ENCODE measurements around the gene GRK4.
"Not testable (repeated sequence)": the region's sequence is repeated elsewhere in the genome, so short reads cannot be mapped to it uniquely, and the experiment has no call there.

Gene GRK4

DNA sequence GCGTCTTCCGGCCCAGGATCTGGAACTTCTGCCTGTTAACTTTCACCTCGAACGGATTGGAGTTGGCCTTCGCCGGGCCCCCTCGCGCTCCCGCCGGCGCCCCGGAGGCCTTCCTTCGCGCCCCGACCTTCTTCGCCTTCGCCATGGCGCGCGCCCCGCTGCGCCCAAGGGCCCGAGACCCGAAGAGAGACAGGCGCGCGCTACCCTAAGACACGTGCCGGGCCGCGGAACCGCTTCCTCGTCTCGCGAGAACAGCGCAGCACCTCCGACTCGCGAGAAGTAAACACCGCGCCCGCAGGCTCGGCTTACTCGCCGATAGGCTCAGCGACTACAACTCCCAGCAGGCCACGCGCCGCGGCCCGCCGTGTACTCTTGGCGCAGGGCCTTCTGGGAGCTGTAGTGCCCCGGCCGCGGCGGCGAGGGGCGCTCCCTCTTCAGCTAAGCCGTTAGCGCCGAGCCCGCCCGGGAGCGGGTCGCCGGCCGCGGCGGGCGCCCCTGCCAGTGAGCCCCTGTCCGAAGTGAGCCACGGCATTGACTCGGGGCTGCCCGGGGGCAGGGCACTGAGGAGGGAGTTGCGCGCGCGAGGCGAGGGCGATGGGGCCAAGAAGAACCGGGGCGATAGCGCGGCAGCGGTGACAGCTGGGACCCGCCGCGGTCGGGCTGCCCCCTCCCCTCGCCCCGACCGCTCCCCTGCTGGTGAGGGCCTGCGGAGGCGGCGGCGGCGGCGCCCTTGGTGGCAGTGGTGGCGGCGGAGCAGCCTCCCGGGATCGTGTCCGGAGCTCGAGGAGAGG, at the start of gene GRK4, which contains the start of gene NOP14:
TSS of gene GRK4 (plus strand) at position 397 of the 791 bp plus-strand sequence. CDS start 500 bp downstream, outside the sequence.
TSS of gene NOP14 (minus strand) at position 232 of the 791 bp plus-strand sequence. CDS start at position 145, 87 bp downstream.
- DNase-seq = peak; percentile 80

DNA sequence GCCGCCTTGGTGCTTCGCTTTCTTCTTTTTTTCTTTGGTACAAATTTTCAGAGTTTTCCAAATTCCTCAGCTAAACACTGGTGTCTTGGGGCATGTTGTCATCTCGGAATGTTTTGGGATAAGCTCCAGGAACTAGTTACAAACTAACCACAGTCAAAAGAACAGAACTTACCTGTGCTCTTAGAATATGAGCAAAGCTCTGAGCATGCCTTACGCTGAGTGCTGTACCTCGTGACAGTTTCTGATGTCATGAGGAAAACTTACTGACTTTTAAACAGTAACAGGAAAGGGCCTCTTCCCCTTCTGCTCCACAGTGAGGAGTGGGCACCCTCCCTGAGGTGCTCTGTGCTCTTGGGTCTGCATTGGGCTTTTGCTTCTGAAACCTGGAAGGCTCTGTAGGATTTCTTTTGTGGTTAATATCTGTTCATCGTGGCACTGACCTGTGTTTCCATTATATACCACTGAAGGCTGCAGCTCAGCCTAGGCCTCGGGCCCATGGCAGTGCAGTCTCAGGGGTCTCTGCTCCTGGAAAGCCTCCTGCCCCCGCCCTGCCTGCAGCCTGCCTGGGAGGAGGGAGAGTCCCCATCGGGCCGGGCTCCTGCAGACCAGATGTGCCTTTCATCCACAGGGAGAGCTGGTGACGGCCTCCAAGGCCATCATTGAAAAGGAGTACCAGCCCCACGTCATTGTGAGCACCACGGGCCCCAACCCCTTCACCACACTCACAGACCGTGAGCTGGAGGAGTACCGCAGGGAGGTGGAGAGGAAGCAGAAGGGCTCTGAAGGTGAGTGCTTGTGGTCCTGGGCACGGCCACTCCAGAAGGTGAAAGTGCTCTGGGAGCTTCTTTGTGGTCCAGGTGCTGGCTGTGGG, 48.9 kb upstream of the GRK4 start:
- DNase-seq = no peak

DNA sequence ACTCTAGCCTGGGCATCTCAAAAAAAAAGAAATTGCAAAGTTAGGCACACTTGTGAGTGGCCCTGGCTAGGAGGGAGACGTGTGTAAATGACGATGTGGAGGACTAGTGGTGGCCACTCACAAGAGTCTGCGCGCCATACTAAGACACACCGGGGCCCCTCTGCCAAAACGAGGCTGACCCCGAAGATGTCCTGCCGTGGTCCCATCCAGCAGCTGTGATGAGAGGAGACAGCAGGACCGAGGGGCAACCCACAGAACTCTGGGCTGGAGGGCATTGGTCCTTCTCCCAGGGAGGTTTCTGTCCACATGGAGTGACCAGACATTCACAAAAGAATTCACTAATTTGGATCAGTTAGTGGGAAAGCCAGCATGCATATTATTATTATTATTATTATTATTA, 47.6 kb upstream of the GRK4 start:
- DNase-seq = no peak

DNA sequence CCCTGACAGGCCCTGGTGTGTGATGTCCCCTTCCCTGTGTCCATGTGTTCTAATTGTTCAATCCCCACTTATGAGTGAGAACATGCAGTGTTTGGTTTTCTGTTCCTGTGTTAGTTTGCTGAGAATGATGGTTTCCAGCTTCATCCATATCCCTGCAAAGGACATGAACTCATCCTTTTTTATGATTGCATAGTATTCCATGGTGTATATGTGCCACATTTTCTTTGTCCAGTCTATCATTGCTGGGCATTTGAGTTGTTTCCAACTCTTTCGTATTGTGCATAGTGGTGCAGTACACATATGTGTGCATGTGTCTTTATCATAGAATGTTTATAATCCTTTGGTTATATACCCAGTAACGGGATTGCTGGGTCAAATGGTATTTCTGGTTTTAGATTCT, 46.7 kb upstream of the GRK4 start:
- not testable (repeated sequence) for DNase-seq

DNA sequence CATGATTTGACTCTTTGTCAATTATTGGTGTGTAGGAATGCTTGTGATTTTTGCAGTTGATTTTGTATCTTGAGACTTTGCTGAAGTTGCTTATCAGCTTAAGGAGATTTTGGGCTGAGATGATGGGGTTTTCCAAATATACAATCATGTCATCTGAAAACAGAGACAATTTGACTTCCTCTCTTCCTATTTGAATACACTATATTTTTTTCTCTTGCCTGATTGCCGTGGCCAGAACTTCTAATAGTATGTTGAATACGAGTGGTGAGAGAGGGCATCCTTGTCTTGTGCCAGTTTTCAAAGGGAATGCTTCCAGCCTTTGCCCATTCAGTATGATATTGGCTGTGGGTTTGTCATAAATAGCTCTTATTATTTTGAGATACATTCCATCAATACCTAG, 45.1 kb upstream of the GRK4 start:
- not testable (repeated sequence) for DNase-seq

DNA sequence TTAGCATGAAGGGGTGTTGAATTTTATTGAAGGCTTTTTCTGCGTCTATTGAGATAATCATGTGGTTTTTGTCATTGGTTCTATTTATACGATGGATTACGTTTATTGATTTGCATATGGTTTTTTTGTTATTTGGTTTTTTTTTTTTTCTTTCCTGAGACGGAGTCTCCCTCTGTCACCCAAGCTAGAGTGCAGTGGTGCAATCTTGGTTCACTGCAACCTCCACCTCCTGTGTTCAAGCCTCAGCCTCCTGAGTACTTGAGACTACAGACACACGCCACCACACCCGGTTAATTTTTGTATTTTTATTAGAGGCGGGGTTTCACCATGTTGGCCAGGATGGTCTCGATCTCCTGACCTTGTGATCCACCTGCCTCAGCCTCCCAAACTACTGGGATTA, 44.7 kb upstream of the GRK4 start:
- not testable (repeated sequence) for DNase-seq

DNA sequence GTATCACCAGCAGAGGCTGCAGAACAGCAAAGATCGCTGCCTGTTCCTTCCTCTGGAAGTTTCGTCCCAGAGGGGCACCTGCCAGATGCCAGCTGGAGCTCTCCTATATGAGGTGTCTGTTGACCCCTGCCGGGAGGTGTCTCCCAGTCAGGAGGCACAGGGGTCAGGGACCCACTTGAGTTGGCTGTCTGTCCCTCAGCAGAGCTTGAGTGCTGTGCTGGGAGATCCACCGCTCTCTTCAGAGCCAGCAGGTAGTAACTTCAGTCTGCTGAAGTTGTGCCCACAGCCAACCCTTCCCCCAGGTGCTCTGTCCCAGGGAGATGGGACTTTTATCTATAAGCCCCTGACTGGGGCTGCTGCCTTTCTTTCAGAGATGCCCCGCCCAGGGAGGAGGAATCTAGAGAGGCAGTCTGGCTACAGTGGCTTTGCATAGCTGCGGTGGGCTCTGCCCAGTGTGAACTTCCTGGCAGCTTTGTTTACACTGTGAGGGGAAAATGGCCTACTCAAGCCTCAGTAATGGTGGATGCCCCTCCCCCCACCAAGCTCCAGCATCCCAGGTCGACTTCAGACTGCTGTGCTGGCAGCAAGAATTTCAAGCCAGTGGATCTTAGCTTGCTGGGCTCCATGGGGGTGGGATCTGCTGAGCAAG, 40.8 kb upstream of the GRK4 start:
- not testable (repeated sequence) for DNase-seq

DNA sequence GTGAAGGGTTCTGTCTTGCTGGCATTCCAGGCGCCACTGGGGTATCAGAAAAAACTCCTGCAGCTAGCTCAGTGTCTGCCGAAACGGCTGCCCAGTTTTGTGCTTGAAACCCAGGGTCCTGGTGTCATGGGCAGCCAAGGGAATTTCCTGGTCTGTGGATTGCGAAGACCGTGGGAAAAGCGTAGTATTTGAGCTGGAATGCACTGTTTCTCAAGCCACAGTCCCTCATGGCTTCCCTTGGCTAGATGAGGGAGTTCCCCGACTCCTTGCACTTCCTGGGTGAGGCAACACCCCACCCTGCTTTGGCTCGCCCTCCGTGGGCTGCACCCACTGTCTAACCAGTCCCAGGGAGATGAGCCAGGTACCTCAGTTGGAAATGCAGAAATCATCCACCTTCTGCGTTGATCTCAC, 40.2 kb upstream of the GRK4 start:
- DNase-seq = no peak

DNA sequence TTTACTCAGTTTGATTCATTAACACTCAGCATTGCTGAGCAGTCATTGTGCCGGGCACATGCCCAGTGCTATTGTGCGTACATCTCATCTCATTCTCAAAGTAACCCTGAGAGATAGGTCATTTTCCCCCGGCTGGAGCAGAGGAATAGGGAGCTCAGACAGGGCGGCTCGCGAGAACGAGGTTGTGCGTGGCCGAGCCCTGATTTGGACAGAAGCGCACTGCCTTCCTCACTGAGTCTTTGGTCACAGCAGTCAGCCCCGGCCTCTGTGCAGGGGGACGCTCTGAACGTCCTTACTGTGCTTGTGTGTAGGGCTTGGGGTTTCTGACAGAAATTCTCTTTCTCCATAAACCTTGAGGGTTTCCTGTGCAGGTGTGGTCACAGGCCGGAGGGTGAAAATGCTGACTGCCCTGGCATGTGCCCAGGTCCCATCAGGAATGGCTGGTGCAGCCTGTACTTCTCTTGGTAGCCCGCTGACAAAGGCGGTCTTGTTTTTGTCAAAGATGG, 39.6 kb upstream of the GRK4 start:
- no peak for DNase-seq

DNA sequence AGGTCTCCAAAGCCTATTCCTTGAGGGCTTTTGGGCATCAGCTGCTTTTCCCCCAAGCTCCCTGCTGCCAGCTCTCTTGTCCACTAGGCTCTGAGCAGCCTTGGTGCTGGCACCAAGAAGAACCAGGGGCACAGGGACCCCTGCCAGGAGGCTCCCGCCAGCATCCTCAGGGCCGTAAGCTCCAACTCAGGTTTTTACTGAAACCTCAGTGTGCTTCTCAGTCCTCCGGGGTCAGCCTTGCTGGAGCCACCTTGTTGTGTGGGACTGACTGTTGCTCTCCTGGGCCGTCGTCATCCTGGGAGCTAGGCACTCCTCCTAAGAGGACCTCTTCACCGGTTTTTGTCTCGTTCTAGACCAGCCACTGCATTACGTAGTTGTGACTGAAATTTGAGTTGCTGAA, 39.1 kb upstream of the GRK4 start:
- no peak for DNase-seq

DNA sequence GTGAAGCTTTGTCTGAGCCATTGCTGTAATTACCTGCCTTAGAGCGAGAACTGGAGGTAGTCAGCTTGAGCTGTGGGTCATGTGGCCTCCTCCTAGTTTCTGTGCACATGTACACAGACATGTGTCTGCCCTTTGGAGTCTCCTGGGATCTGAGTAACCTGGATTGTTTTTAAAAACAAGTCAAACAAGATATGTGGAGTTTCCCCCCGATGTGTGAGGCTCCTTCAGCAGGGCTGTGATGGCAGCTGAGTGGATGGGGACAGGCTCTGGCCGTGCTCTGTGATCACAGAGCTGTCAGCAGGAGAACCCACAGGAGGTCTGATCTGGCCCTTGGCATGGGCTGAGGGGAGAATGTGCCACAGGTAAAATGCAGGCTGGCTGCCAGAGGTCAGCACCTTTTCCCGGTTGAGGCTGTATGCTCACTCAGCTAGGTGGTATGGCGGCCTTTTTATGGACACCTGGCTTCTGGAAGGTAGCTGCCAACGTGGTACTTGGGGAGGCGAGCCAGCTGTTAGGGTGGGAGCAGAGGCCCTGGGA, 38.5 kb upstream of the GRK4 start:
- DNase-seq = no peak

DNA sequence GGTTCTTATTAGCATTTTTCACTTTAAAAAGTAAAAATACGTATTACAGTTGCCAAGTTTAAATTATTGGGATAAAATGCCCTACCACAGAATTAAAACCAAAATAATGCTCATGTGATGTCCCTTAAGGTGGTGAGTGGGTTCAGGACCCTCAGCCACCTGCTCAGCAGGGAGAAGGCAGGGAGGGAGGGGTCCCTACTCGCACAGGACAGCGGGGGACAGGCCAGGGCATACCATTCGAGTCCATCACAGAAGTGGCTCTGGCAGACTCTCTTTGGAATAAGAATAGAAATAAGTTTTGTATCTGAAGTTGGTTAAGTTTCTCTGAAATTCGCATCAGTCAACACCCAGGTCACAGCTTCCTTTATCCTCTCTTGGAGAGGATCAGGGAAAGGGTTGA, 37.9 kb upstream of the GRK4 start:
- no peak for DNase-seq

DNA sequence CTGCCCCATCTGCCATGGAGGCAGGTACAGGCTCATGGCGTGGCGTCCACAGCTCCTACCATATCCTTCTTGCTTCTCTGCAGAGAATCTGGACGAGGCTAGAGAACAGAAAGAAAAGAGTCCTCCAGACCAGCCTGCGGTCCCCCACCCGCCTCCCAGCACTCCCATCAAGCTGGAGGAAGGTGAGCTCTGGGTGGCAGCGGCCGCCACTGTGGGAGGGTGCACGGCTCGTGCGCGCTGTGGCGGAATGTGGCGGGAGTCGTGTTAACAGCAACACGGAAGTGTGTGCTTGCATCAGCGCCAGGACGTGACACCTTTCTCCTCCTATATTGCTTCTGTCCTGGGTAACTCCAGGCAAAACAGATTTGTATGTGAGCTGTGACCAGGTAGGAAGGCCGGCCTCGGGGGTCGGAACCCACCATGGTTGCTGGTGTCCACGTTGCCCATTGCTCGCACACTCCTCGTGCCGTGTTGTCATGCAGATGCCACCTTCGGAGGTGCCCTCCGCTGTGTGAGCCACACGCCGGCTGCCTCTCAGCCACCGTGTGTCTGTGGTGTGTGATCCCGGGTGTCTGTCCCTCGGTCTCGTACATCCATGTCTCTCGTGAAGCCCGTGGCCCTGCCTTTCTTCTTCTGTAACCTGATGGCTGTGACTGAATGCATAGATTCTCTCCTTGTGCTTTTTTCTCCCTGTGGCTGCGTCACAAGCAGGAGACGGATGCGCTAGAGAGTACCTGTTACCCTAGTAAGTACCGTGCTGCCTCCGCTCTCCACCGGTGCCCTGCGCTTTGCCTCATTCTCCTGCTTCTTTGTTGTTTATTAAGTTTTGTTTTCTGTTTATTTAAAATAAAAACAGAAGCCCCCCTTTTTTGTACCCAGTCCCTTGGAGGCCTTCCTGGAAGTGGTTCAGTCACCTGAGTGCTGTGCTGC, 37.2 kb upstream of the GRK4 start:
- no peak for DNase-seq

DNA sequence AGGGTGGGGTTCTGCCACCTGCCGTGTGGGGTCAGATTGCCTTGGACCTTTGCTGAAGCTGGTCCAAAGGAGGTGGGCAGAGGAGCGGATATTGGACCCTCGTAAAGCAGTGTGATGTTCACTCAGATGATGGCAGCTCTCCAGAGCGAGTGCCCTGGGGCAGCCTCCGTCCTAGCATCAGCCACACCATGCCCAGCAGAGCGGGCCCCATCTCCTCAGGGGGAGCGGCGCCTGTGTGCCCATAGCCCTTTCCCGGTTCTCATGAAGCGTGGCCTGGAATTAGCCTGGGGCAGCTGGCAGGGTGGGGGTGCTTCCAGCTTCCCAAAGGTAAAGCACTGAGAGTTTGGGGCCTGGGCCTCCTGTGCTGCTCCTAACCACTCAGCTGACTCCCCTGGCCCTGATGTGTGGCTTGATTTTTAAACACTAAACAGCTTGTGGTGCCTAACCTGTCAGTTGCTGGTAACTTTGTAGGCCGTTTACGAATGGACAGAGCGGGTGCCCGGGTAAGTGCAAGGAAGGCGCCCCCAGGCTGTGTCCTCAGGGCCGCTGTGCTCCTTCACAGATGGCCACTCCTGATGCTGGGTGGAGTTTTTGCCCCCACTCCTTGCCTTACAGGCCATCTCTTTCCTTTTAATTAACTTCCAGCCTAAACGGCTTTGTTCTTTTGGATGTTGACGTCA, 36.2 kb upstream of the GRK4 start:
- no peak for DNase-seq

DNA sequence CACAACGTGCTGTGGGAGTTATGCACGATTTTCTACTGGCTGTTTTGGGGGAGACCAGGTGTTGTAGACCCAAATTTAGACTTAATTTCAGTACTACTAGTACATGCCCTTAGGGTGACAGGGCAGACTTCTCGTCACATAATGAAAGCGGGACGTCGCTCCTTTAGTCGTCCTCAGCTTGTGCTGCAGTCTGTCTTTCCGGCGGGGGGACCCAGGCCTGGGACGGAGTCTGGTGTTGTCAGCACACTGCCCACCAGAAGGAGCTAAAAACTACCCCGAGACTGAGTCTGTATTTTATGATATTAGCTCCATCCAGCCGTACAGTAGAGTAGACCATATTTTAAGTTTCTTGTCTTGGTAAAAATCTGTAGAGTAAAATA, 35.7 kb upstream of the GRK4 start:
- DNase-seq = no peak

DNA sequence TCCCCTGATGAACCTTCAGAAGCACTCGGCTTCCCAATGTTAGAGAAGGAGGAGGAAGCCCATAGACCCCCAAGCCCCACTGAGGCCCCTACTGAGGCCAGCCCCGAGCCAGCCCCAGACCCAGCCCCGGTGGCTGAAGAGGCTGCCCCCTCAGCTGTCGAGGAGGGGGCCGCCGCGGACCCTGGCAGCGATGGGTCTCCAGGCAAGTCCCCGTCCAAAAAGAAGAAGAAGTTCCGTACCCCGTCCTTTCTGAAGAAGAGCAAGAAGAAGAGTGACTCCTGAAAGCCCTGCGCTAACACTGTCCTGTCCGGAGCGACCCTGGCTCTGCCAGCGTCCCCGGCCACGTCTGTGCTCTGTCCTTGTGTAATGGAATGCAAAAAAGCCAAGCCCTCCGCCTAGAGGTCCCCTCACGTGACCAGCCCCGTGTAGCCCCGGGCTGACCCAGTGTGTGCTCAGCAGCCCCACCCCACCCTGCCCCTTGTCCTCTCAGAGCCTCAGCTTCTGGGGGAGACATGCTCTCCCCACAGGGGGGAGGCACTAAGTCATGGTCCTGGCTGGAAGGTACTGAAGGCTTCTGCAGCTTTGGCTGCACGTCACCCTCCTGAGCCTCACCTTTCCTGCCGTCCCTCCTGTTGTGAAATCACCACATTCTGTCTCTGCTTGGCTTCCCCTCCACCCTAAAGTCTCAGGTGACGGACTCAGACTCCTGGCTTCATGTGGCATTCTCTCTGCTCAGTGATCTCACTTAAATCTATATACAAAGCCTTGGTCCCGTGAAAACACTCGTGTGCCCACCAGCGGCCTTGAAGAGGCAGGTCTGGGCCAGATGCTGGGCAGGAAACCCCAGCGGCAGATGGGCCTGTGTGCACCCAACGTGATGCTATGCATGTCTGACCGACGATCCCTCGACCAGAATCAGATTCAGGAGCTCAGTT, 34.9 kb upstream of the GRK4 start:
- DNase-seq = no peak

DNA sequence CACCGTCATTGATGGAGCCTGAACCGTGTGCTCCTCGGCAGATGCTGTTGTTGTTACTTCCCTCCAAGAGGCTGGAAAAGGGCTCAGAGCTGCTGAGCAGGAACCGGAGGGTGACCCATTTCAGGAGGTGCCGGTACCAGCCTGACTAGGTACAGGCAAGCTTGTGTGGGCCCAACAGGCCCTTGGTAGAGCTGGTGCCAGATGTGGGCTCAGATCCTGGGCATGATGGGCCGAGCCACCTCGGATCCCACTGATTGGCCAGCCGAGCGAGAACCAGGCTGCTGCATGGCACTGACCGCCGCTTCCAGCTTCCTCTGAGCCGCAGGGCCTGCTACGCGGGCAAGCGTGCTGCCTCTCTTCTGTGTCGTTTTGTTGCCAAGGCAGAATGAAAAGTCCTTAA, 33.9 kb upstream of the GRK4 start:
- DNase-seq = no peak

DNA sequence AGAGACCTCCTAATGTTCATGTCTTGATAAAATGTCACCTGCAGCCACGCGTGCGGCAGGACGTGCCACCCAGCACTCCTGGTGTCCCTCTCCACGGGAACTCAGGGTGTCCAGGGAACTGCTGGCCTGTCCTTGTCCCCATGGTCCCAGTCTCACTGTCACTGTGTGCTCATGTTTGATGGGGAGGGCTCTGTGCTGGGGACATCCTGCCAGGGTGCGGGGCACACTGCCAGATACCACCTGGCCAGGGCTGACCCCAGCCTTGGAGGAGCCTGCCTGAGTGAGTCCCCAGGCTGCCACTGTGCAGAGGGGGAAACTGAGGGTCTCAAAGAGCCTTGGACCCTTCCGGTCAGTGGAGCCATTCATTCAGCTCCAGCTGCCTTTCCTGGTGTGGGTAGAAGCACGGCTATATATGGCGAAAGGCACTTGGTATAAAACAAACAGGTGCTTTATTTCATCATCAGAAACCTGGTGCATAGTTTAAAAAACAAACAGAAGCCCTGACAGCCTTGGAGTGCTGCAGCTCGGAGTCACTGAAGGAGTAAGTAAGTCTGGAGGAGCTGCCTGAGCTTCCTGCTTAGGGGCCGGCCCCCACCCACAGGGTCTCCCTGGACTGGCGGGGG, 33.1 kb upstream of the GRK4 start:
- no peak for DNase-seq

DNA sequence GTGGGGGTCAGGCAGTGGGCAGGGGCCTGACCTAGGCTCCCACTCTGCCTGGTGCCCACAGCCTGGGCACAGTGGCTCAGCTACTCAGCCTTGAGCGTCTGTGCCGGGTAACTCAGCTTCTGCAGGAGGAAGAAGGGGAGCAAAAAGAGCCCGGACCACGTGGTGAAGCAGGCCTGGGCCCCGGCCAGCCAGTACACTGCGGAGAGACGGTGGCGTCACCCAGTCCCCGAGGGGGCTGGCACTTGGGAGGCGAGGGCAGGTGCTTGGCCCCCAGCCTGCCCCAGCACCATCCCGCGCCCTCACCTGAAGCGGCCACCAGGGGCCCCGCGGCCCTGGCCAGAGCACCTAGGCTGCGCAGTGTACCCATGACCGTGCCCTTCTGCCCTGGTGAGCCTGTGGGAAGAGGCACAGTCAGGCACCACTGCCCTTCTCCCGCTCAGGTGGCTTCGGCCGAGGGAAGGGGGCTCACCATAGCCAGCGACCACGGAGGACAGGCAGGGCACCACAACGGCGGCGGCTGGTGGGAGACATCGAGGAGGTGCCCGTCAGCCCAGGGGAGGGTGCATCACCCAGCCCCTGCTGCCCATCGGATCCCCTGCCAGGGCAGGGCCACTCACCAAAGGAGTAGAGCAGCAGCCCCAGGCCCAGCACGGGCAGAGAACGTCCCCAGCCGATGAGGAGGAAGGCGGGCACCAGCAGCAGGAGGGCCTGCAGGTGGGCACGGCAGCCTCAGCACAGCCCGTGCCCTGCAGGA, 32.4 kb upstream of the GRK4 start:
- DNase-seq = no peak

All from GOT3 (cell line).